Measurements from ENCODE around the gene MAP7.

MAP7 gene

DNA sequence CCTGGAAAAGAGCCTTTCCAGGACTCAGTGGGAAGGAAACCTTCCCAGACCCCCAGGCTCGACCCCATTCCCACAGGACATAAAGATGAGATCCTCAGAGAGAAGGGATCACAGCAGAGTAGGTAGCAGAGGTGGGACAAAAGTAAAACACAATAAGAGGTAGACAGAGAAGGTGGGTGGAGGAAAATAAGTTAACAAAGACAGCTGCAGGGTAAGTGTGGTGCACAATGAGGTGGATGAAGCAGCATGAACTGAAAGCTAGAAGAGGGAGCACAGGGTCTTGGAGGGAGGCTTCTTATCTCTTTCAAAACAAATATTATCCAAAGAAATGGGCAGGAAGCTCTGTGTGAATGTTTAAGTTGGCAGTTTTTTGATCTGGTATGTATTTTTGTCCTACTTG lies 14.0 kb upstream of the MAP7 start:
- DNase-seq (ENCODE audit: low spot score): no peak

DNA sequence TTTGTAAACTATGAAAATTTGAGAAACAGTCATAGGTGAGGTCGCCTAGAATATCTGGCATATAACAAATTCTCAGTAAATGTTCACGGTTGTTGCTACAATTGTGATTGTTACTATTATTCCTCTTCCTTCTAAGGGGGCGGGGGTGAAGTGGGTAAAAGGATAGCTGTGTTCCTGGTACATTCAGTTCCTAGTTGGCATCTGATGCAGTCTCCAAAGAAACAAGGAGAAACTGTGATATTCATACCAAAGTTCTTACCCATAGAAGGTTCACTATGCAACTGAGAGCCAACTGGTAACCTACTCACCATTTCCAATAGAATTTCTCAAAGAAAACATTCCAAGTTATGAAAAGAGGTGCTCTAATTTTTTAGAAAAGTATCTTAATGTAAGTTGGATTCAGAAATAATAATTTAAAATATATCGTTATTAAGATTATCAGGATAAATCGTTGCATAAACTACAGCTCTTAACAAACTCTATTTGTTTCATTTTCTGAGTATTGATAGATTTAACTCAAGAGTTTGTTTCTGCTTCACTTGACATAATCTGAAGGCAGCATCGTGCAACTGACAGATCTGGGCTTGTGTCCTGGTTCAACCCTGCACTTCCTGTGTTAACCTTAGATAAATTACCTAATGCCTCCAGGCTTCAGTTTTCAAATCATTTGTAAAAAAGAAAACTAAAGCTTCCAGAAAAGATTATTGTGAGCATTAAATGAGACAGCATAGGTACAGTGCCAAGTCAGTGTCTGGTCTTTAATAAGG lies 13.3 kb upstream of the MAP7 start:
- DNase-seq (ENCODE audit: low spot score): no peak

DNA sequence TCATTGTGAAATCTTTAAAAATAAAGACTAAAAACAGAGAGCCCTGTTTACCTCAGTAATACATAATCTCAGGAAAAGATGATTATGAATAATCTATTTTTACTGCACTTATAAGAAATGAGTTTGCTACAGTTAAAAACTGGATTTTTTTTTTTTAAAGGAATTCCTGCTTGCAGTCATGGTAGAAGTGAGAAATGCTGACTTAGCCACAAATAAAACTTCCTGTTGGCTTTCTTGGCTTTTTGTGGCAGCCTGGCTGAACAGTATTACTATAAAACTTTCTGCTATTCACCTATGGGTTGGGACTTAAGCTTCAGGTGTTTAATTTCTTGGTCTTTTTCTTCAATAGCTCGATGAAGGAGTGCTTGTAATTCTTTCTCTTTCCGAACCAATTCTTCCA lies 12.0 kb upstream of the MAP7 start:
- no peak for DNase-seq (ENCODE audit: low spot score)

DNA sequence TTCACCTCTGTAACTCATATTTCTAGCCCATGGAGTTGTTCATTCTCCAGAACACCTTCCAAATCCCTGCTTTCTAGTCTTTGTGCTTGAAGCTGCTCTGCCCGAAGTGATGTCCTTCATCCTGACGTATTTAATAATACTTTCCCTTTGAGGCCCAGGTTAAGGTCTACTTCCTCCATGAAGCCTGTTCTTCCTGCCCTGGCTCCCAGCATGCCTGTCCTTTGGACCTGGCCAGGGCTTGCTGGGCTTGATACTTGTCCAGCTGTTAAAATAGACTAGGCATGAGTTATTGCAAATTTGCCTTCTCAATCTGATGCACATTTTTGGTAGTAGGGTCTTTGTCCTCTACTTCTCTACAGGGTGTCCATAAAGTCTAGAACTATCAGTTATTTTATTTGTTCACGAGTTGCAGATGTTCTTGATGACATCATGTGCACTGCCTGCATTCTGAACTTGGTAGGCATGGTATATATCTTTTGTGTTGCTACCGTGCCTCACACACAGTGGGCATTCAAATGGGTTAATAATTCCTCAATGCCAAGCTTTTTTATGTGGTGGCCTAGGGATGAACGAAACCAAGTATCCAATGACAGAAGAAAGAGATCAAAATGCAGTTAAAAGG lies 3.1 kb upstream of the MAP7 start:
- DNase-seq (ENCODE audit: low spot score): no peak

DNA sequence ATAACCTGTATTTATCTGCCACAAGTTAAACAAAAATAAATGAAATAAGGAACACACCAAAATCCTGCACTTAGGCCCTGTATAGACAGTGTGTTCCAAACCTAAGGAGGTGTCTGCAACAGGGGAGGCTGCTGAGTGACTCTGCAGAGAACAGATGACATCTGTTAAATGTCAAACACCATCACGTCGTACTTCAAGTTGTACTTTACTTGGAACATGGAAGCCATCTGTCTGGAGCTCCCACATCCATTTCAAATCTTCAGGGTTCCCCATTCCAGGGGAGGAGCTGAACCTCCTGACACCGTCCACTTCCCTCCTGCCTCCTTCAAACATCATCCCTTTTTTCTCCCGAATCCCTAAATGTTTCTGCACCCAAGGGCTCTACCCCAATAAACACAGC lies 1.8 kb upstream of the MAP7 start:
- DNase-seq (ENCODE audit: low spot score): no peak

DNA sequence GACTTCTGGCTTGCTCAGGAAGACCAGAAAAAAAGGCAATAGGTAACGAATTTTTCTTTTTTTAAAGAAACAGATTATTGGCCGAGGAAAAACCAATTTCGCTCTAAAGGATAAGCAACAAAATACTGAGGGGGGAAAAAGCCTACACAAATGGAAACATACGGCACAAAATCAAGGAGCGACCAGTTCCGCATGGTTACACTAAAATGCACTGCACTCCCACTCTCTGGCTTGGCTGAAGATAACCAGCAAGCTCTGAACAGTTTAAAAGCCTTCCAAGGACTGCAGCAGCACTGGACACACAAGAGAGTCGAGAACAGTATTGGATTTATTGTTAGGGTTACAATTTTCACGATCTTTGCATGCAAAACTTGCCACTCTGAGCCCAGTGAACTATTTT lies 881 bp upstream of the MAP7 start:
- DNase-seq (ENCODE audit: low spot score): no peak

DNA sequence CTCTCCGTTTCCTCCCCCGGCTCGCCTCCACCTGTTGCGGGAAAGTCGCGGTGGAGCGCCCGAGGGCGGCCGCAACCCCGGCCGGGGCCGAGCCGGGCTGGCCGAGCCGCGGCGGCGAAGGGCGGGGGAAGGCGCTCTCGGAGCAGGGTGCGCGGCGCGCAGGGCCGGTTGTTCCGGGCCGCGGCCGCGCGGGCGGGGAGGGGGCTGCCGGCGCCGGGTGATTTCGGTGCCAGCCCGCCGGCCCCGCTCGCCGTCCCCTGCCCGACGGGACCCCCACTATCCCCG lies 235 bp downstream of the MAP7 start:
- no peak for DNase-seq (ENCODE audit: low spot score)

DNA sequence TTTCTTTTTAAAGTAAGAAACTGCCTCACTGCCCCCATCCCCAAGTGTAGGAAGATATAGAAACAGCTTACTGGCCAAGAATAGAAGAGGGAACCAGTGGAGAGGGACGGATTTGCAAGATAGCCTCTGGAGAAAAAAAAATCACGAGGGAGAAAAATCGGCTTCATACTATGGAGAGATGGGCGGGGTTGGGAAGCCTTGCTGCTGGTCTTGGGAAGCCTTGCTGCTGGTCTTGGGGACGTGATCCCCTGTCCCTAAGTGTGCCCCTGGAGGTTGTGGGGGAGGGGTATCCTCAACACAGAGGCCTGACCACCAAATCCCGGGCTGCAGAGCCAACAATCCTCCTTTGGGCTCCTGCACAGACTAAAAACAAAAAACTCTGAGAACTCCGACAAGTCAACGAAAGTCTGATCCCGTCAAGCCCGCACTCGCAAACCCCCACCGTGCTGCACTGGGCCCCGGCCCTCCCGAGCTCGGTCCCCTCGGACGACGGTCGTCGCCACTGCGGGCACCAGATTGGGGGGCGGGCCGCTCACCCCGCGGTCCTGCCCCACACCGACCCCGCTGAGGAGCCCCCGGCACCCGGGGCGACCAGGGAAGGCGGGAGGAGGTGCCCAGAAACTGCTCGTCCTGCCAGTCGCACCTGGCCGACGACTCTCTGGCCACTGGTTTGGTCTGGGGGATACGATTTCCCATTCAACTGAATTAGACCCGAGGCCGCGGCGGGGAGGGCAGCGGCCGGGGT lies 750 bp downstream of the MAP7 start:
- no peak for DNase-seq (ENCODE audit: low spot score)

DNA sequence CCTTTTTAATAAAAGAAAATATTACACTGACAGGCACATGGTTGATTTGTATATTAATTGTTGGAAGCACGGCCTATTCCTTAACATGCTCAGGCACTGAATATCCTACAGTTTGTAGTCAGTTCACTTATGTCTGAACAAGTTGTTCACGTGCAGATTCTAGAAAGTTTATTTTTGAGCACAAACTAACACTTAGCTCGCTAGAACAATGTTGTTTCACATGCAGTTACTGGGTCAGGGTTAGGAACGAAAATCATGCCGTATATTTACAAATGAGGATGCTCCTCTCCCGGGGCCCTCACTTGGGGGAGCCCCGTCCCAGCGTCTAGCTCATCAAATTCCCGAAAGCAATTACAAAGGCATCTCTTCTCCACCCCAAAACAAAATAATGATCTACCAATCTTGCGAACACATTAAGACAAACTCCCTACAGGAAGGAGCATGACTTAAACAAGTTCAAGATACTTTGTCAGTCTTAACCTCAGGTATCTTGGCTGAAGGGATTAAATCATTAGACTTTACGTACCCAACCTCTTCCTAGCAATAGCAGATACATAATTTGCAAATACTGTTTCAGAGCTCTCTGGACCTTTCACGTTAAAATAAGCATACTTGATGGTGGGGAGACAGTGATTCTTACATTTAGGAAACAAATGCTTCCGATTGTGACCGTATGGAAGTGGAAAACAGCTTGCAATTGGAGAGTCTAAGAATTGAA lies 1.5 kb downstream of the MAP7 start:
- DNase-seq (ENCODE audit: low spot score): no peak

DNA sequence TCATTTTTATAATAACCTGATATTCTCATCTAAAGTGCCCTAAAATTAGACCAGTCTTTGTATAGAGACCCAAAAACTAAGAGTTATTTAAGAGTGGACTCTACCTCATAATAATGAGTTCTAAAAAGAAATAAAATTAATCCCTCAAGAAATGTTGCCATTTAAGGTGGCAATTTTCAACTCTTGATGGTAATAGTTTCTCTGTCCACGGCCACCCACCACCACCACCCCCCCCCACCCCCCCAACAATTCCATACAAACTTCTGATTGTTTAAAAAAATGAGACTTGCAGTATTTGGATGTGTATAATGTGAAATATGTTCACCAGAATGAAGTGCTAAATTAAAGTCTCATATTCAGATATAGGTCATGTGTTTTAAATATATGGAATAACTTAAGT lies 2.4 kb downstream of the MAP7 start:
- no peak for DNase-seq (ENCODE audit: low spot score)

DNA sequence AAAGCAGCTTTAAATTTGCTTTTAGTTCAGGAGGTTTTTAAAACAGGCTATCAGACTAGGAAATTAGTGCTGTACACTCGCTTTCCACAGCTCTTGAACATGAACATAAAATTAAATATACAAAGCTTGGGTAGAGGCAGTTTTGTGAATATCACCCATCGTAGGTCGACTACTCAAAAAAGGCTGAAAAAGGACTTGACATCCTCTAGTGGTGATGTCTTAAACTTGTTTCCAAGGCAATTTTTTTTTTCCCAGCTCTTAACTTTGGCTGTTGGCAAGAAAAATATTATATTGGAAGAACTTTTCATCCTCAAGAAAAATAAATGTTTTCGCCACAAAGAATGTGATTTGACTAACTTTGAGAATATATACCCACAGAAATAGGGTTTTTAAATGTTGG lies 2.9 kb downstream of the MAP7 start:
- no peak for DNase-seq (ENCODE audit: low spot score)

DNA sequence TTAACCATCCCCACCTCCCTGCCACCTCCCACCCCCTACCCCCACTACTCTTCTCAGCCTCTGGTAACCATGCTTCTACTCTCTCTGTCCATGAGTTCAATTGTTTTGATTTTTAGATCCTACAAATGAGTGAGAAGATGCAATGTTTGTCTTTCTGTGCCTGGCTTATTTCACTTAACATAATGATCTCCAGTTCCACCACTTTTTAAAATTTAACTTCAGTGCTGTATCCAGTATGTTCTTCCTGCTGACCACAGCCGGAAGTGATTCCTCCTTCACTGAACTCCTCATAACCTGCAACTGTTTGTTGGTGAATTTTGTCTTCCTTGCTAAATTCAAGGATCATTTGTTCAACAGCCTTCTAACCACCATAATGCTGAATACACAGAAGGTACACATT lies 3.9 kb downstream of the MAP7 start:
- no peak for DNase-seq (ENCODE audit: low spot score)

DNA sequence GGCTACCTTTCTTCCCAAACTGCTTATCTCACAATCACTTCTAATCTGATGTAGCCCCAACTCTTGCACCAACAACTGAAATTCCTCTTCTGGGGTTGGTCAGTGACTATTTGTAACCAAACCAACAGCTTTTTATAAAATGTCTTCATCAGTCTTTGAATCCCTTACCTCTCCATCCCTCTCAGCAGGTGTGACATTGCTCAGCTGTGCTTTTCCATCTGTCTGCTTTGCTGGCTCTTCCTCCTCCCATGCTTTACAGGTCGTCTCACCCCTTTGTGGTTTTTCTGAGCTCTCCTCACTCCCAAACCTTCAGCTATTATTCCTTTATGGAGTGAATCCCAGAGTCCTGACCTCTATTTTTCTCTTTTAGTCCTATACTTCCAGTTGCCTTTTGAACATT lies 5.9 kb downstream of the MAP7 start:
- DNase-seq (ENCODE audit: low spot score): no peak

DNA sequence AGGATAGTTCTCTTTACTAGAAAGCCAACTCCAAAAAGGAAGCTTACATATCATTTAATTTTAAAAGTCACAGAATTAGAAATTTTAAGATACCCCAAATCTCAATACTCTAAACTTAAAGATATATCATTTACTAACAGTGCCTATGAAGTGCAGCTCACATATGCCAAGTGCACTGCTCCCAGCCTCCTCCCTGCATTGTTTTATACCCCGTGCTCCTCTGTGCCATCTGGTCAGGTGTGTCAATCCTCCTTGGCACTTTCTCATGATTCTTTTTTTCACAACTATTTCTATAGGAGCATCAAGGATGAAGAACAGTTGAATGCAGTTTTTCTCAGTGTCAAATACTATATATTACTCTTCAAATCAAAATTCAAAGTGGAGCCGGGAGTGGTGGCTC lies 8.8 kb downstream of the MAP7 start:
- no peak for DNase-seq (ENCODE audit: low spot score)

DNA sequence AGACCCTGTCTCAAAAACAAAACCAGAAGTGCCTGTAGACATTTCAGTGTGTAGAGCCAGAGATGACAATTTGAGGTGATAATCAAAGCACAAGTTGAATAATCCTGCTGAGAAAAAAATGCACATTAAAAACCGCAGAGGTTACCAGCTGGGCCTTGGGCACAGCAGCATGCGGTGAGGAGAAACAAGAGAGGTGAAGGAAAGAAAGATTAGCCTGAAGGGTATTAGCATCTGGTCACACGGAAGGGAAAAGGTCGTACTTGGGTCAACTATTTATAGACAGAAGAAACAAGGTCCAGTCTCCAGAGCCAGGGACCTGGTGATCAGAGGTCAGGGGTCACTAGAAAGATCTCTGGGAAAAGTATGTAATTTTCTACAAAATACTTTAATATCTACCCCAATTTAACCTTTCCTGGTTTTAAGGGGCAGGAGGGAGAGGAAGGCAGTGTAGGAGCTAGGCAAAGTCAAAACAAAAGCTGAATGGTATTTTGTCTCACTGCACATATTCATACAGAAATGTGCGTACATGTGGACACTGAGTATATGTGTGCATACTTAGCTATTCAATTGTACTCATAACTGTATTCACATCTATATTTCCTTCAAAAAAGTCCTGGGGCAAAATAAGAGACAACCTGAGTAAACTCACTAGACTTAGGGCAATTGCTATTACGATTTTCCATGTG lies 10.1 kb downstream of the MAP7 start:
- no peak for DNase-seq (ENCODE audit: low spot score)

DNA sequence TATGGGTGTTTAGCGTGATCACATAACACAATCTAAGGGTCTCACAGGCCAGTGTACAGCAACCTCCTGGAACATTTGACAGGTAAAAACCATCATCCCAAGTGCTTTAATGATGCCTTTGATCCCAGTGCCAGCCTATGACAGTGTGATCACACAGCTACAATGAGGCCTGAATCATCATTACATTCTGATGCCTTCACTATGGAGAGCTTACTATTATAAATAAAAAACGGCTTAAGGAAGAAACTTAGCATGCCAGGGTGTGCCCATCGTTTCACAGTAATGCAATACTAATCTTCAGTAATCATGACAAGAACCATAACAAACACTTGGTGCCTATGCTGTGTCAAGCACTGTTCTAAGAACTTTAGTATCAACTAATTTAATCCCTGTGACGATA lies 11.4 kb downstream of the MAP7 start:
- DNase-seq (ENCODE audit: low spot score): no peak

DNA sequence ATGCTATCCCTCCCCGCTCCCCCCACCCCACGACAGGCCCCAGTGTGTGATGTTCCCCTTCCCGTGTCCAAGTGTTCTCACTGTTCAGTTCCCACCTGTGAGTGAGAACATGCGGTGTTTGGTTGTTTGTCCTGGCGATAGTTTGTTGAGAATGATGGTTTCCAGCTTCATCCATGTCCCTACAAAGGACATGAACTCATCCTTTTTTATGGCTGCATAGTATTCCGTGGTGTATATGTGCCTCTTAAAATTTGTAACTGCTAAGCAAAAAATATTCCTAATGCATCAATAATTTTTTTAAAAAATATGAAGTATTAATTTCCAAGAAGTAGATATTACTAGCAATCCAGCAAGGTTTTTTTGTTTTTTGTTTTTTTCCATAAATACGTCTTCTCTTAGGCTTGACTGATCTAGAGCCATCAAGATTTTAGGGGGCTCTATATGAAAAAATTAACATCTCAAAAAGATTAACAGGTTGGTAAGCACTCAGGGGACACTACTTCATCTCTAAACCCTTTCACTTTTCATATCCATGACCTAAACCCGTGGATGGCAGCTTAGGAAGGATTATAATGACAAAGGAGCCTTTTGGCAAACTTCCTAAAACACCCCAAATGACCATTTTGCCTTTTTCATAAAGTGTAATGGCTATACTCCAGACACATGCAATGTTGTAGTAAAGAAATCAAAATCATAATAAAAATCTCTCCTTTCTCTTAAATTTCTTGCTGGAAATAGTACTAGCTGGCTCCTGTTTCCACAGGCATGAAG lies 14.2 kb downstream of the MAP7 start:
- DNase-seq (ENCODE audit: low spot score): no peak

DNA sequence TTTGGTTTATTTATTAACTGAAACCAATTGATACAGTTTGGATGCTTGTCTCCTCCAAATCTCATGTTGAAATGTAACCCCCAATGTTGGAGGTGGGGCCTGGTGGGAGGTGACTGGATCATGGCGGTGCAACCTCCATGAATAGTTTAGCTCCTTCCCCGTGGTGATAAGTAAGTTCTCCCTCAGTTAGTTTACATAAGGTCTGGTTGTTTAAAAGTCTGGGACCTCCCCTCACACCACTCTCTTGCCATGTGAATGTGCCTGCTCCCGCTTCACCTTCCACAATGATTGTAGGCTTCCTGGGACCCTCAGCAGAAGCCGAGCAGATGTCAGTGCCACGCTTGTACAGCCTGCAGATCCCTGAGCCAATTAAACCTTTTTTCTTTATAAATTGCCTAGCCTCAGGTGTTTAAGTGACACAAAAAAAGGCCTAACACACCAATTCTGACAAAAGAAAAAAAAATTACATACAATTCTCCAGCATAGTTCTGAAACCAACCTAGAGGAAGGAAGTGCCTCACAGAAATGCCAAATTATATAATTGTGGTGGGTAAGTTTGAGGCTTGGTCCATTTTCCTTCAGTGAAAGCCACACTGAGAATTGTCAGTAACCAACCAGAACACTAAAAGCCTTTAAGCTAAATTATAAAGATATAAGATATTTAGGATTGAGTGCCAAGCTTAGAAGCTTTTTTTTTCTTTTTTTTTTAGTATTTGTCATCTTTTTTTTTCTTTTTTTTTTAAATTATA lies 15.0 kb downstream of the MAP7 start:
- DNase-seq (ENCODE audit: low spot score): no peak

DNA sequence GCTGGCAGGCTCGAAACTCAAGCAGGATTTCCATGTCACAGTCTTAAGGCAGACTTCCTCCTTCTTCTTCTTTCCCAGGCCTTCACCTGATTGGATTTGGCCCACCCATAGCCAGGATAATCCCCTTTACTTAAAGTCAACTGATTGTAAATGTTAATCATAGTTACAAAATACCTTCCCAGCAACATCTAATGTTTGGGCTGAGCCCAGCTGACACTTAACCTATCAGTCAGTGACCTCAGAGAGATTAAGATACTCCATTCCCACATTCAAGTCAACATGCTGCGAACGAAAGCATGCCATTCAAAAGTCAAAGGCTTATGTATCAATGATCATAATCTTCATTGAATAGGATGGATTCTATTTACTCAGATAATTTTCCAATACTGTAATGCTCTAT lies 16.0 kb downstream of the MAP7 start:
- no peak for DNase-seq (ENCODE audit: low spot score)

DNA sequence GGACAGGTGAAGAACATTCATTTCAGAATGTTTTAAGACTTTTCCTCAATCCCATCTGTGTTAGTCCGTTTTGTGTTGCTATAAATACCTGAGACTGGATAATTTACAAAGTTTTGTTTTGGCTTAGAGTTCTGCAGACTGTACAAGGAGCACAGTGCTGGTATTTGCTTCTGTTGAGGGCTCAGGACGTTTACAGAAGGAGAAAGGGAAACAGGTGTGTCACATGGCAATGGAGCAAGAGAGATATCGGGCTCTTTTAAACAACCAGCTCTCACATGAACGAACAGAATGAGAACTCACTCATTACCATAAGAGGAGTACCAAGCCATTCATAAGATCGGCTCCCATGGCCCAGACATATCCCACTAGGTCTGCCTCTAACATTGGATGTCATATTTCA lies 16.7 kb downstream of the MAP7 start:
- DNase-seq (ENCODE audit: low spot score): no peak

DNA sequence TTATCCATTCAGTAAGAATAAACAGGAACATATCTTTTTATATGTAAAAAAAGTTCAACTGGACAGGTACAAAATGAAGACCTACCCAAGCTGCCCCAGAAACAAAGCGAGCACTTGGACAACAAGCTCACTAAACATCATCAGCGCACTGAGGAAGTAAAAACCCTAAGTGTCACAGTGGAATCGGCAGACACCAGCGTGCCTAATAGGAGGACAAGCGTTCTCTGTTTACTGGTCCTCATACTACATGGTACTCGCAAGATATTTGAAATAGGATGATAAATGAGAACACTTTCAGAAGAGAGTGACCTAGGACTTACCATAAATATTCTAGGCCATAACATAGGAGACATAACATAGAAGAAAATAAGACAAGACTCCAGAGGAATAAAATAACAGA lies 18.2 kb downstream of the MAP7 start:
- no peak for DNase-seq (ENCODE audit: low spot score)
